Activated CD4-positive, alpha-beta T cell treated with anti-CD3 and anti-CD28 coated beads for 24 hours (primary cell): Measurements from ENCODE around the gene MRTFA.
"Not testable (repeated sequence)": the region's sequence is repeated elsewhere in the genome, so short reads cannot be mapped to it uniquely, and the experiment has no call there.

Experiments used
- DNase-seq, 2 donors: peaks; one replicate each; pipeline ENCODE4 v3.0.0-alpha.2; 2020; ENCODE audit warnings: low read depth in 2 of 2

The MRTFA gene

DNA sequence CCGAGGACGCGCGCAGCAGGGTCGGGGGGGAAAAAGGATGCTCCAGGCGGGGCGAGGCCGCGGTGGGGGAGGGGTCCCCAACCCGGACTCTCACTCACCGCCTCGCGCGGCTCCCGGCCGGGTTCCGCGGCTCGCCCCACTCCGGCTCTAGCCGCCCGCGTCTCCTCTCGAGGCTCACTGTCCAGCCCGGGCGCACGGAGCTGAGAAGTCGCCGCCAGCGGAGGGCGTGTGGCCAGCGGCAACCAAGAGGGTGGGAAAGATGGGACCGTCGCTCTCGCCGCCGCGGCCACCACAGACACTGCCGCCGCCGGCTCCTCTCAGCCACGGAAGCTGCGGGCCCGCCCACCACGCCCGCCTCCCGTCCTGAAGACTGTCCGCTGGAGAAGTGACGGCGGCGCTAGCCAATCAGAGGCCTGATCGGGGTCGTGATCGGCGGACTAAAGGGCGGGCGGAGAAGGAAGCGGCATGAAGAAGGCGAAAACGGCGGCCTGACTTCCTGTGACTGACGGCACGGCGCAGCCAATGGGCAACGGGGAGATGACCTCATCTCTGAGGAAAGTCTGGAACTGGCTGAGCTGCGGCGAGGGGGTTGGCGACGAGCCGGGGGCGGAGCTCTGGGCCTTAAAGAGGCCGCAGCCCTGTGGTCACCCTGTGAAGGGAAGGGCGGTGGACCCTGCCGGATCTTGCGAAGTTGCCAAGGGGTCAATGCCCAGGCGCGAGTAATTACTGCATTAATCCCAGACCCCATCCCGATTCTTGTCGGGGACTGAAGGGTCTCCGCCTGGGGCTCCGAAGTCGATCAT is at the start of gene MRTFA:
TSS of gene MRTFA (minus strand) at position 340 of the 803 bp plus-strand sequence.
- peak; percentile 99 for DNase-seq

DNA sequence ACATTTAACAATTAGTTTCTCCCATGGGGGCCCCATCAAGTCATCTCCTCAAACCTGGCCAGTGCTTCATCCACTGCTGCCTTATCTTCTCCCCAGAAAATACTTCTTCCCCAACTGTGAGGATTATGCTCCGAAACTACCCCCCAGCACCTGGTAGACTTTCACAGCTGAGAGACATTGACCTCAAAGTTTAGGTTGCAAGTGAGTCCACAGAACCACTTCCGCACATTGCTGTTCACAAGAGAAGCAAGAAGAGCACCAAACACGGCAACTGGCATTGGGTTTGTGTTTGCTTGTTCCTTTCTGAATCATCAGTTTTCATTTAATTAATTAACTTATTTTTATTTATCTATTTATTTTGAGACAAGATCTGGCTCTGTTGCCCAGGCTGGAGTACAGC is 48.9 kb upstream of the MRTFA start:
- DNase-seq: no peak

DNA sequence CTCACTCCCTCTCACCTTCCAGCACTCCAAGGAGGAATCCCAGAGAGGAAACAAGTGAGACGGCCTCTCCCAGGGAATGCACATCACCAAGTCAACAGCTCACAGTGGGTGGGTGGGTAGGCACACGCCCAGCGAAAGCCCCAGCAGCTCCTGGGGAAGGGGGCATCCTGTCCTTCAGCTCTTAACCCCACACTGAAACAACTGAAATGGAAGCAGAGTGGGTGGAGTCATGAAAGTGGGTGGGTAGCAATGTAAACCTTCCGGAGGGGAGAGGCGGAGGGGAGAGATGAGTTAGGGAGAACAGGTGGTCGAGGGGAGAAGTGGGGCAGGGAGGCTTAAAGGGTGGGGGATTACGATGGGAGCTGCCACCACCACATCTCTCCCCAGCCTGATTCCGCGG is 48.2 kb upstream of the MRTFA start:
- DNase-seq: no peak

DNA sequence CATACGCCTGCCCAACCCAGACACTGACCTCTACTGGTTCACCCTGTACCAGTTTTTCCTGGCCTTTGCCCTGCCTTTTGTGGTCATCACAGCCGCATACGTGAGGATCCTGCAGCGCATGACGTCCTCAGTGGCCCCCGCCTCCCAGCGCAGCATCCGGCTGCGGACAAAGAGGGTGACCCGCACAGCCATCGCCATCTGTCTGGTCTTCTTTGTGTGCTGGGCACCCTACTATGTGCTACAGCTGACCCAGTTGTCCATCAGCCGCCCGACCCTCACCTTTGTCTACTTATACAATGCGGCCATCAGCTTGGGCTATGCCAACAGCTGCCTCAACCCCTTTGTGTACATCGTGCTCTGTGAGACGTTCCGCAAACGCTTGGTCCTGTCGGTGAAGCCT is 44.9 kb upstream of the MRTFA start:
- no peak for DNase-seq

DNA sequence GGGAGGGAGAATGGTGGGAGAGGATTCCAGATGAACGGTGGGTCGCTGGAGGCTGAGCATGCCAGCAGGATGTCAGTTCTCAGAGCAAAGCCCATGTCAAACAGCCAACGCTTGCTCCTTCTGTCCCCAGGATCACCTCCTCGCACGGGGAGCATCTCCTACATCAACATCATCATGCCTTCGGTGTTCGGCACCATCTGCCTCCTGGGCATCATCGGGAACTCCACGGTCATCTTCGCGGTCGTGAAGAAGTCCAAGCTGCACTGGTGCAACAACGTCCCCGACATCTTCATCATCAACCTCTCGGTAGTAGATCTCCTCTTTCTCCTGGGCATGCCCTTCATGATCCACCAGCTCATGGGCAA is 44.3 kb upstream of the MRTFA start:
- DNase-seq: no peak

DNA sequence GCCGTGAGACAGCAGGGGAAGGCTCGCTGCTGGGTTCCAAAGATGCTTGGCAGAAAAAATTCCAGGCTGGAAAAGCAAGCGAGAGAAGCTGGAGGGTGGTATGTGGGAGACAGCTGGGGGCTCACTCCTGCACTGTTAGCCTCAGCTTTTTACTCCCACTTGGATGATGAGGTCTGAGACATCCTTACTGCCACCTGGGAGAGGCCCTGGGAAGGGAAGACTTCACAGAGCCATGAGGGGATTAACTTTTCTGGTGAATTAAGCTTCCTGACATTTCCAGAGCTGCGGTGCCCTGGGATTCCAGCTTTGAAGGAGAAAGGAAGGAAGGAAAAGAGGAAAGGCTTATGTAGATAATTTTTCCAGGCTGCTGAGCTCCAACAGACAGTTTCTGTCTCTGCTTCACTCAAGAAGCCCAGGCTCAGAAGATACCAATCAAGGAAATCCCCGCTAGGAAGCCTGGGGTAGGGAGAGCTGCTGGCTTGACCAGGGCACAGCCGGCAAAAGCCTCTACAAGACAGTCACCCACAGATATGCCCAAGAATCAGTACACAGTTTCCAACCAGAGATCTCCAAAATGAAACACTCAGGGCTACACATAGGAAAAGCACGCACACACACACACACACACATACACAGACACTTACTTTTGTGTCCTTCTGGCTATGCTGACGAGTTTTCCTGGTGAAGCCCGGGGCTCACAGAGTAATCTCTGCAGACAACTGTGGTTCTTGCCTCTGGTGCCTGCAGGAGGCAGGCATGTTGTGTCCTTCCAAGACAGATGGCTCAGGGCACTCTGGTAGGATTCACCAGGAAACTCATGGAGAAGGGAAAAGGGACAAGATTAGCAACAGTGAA is 43.7 kb upstream of the MRTFA start:
- DNase-seq: no peak

DNA sequence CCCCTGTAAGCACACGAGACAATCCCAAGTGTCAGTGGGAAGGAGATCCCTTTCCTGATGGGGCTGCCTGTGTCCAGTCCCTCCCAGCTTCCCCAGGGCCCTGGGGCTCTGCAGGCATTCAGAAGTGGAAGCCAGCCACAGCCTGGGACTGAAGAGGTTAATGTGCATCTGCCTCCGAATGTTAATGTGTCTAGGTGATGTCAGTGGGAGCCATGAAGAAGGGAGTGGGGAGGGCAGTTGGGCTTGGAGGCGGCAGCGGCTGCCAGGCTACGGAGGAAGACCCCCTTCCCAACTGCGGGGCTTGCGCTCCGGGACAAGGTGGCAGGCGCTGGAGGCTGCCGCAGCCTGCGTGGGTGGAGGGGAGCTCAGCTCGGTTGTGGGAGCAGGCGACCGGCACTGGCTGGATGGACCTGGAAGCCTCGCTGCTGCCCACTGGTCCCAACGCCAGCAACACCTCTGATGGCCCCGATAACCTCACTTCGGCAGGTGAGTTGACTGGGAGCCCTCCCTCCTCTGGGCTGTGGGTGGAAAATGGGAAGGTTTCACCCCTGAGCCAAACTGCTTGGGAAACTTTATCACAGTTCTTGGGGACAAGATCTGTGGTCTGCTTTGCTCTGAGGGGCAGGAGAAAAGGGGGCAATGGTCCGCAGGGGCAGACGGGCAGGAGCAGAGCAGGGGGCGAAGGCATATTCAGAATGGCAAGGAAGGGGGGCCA is 42.9 kb upstream of the MRTFA start, which contains the start of gene MCHR1:
TSS of gene MCHR1 (plus strand) at position 236 of the 715 bp plus-strand sequence. CDS start at position 405, 169 bp downstream.
- no peak for DNase-seq

DNA sequence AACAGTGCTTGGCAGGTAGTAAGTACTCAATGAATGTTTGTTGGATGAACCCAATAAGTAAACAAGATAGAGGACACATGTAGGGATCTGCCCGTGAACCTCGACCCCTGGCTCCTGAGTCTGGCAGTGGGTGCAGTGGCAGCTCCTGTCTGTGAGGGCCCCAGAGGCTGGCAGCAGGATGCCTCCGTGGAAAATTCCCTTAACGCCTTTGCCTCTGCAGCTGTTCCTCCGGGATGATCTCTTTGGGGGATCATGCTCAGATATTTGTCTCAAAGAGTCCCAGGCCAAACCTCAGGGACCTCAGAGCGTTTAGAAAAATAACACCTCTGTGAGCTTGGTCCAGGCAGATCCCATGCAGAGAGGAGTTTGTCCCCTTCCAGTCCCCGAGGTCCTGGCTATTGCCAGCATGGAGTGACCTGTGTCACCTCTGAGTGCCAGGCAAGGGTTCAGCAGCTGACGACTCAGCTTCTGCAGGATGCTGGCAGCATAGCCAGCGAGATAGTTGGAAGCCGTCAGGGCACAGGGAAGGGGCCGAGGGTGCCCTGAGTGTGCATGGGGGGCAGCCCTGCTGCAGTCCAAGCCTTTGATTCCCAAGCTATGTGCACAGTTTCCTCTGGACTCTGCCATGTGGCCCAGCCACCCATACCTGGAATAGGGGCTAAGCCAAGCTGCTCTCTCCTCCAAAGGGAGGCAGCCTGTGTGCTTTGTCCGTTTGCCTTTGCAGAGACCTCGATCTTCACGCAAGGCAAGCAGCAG is 42.2 kb upstream of the MRTFA start:
- no peak for DNase-seq

DNA sequence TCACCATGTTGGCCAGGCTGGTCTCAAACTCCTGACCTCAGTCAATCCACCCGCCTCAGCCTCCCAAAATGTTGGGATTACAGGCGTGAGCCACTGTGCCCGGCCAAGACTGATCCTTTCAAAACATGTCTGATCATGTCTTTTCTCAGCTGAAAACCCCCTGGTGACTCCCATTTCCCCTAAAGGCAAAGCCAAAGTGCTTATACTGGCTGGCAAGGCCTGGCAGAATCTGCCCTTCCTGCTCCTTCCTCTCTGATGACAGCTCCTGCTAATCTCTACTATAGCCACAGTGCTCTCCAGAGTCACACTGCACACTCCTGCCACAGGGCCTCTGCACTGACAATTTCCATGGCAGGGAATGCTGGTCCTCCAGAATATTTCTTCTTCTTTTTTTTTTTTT is 40.1 kb upstream of the MRTFA start:
- DNase-seq: no peak

DNA sequence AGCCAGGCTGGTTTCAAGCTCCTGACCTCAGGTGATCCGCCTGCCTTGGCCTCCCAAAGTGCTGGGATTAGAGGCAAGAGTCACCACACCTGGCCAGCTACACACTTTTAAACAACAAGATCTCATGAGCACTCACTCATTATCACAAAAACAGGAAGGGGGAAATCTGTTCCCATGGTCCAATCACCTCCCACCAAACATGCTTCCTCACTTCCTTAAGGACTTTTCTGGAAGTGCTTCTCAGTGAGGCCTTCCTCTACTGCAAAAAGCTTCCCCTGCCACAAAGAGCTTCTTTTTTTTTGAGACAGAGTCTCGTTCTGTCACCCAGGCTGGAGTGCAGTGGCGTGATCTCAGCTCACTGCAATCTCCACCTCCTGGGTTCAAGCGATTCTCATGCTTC is 39.6 kb upstream of the MRTFA start:
- DNase-seq: not testable (repeated sequence)

DNA sequence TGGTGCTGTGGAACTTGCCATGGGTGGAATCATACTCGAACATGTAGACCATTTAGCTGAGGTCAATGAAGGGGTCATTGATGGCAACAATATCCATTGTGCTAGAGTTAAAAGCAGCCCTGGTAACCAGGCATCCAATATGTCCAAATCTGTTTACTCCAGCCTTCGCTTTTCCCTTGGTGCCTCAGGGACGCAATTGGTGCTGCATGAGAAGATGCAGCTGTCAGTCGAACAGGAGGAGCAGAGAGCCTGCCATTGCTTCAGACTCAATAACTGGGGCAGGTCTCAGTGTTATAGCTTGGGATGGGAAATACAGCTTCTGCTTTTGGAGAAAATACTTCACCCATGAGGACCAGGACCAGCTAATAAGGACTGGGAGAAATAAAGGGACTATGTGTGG is 37.8 kb upstream of the MRTFA start:
- no peak for DNase-seq

DNA sequence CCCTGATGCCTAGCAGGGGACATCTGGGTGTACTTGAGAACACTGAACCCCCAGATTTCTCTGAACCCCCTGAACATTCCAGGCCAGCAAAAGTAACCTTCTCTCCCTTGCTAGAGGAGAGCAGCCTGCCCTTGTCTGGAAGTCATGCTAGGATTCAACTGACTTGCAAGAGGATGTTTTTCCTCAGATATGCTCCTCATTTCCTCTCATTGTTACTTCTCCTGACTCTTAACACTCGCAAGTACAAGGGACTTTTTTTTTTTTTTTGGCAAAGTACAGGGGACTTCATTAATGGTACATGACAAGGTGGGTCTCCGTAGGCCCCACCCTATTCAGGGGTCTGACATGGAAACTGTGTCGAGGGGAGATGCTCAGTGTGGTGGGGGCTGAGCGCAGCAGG is 36.5 kb upstream of the MRTFA start:
- DNase-seq: no peak

DNA sequence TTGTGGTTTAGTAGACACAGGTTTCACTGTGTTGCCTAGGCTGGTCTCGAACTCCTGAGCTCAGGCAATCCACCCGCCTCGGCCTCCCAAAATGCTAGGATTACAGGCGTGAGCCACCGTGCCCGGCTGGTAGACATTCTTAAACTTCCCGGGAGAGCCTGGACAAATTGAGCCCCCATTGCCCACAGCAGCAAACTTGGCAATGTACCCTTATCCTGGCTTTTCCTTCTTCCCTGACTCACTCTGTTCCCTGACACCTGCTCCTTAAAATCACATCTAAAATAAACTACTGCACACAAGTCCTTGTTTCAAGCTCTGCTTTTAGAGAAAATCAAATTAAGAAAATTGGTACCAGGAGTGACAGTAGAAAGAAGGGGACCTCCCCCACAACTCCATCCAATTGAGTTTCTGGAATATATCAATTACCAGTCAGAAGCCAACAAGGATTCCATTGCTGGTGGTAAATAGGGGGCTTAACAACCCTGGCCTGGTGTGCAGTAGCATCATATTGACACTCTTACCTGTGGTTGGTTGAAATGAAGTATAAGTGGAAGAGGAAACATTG is 35.4 kb upstream of the MRTFA start:
- no peak for DNase-seq

DNA sequence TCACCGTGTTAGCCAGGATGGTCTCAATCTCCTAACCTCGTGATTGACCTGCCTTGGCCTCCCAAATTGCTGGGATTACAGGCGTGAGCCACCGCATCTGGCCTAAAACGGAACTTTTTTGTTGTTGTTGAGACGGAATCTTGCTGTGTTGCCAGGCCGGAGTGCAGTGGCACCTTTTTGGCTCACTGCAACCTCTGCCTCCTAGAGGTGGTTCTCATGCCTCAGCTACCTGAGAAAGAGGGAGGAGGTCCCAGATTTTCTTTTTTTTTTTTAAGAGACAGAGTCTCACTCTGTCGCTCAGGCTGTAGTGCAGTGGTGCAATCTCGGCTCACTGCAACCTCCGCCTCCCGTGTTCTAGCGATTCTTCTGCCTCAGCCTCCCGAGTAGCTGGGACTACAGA is 34.9 kb upstream of the MRTFA start:
- no peak for DNase-seq

DNA sequence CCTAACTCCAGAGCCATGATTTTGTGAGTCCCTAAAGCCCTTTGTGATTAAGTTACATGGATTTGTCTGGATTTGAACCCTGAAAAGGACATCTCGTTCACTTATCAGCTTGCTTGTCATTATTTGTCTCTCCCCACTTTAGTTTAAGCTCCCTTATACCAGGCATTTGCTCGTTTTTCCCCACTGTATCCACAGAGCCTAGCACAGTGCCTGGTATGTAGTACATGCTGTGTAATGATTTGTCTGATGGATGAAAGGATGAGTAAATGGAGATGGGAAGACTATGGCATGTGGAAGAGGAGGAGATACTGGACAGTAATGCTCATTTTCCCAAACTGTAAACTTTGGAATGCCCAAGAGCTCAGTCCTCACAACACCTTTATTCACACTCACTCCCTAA is 33.5 kb upstream of the MRTFA start:
- no peak for DNase-seq

DNA sequence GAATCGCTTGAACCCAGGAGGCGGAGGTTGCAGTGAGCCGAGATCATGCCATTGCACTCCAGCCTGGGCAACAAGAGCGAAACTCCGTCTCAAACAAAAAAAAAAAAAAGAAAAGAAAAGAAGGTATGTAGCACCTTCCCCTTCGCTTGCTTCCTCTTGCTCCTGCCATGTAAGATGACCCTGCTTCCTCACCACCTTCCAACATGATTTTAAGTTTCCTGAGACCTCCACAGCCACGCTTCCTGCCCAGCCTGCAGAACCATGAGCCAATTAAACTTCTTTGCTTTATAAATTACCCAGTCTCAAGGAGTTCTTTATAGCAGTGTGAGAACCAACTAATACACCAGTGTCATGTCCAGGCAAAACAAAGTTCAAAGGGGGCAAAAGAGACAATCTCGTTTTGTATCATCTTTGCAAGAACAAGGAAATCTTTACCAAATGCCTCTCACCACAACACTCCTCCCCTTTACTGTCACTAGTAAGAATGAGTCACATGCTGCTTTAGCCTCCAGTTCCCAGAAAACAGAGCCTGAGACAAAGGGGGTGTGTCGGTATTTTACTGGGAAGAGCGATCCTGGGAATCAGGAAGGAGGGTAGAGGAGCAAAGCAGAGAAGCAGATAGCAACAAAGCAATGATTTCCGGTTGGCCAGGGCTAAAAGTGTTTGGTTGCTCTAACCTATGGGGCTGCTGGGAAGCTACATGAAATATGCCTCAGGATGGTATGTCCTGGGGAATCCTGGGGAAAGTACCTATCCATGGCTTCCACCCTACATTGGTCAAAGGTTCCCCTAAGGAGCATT is 32.3 kb upstream of the MRTFA start:
- no peak for DNase-seq

DNA sequence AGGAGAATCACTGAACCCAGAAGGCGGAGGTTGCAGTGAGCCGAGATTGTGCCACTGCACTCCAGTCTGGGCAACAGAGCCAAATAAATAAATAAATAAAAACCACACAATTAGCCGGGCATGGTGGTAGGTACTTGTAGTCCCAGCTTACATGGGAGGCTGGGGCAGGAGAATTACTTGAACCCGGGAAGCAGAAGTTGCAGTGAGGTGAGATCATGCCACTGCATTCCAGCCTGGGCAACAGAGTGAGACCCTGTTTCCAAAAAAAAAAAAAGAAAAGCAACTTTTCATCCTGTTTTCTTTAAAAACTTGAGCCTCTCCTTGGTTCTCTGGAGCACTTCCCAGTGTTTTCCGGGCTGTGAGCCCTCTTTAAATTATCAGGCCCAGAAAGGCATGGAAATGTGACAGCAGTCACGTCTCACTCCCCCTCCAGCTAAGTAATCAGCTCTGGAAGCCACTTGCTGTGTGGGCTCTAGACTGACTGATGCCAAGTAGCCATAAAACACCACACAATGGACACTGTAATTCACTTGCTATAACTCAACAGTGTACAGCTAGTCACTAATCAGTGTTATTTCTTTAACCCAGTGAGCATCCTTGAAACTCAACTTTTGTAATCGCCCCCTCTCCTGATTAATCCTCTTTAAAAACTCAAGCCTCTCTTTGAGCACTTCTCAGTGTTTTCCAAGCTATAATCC is 29.8 kb upstream of the MRTFA start:
- no peak for DNase-seq

DNA sequence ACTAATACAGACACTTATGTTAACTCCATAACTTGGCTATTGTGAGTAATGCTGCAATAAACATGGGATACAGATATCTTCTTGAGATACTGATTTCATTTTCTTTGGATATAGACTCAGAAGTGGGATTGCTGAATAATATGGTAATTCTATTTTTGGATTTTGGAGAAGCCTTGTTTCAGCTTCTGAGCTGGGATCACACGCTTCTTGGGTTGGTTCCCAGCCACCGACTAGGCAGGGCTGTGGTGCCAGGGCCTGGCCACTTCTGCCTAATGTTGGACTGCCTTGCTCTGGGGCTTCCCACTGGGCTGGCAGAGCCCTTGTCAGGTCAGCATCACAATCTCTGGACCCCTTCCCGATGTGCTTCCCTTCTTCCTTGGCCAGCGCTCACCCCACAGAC is 28.8 kb upstream of the MRTFA start:
- DNase-seq: no peak

DNA sequence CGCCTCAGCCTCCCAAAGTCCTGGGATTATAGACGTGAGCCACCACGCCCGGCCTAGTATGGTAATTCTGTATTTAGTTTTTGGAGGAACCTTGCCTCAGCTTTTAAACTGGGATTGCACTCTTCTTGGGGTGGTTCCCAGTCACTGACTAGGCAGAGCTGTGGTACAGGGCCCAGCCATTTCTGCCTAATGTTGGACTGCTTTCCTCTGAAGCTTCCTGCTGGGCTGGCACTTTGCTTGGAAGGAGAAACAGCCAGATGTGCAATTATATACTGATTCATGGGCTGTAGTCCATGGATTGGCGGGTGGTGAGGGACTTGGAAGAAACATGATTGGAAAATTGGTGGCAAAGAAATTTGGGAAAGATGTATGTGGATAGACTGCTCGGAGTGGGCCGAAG is 25.2 kb upstream of the MRTFA start:
- DNase-seq: no peak

DNA sequence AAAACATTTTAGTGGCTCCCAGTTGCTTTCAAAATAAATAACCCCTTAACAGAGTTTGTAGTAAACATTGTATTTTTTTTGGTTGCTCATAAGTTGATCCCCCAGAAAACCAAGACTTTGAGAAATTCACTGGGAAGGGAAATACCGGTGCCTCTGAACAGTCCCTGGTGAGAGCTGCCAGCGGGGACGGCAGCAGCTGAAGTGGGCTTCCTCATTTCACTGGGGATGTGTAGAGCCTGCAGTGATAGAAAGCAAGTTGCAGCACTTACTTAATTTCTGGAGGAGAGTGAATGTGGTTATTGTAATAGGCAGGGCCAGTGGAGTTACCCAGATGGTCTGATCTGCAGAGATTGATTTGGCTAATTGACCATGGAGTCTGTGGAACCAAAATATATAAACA is 24.2 kb upstream of the MRTFA start:
- no peak for DNase-seq
